Measurements from ENCODE around the gene SBF1. TPM values are rescaled to one million over a fixed set of nuclear protein-coding genes. Genes with fewer than 3 reads are reported as not detected.

The SBF1 gene
- total RNA-seq, 3 donors from 2014 or later = 30.6 to 33.1 (median 30.6) TPM

DNA sequence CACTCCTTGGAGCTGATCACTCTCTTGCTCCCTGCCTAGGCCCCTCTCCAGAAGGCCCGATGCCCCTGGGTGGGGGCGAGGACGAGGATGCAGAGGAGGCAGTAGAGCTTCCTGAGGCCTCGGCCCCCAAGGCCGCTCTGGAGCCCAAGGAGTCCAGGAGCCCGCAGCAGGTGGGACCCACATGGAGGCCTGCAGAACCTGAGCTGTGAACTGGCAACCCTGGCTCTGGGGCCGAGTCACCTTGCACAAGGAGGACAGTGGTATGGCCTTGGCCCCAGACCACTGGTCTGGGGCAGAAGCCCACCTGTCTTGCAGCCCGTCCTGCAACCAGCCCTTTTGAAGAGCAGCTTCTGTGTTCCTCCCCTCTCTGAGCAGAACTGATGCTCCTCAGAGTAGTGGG lies 44.3 kb upstream of the SBF1 start:
- H3K36me3 ChIP-seq = peaks cover 13% of the 10 kb centered on the region

DNA sequence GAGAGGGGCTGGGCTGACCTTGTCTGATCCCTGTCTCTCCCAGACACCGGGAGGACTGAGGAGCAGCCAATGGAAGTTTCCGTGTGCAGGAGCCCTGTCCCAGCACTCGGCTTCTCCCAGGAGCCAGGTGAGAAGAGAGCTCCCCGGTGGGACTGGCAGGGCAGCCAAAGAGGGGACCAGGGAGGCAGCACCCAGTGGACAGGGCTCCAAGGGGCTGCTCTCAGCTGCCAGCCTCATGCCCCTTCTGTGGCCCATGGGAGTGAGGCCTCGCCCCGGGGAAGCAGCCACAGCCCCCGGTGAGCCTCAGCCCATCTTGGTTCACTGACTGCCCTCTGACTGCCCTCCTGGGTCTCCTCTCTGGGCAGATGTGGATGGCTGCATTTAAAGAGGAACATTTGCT lies 43.8 kb upstream of the SBF1 start:
- TF ChIP-seq POLR2AphosphoS5 (IDR thresholded peaks at IDR 0.05) = no peak
- TF ChIP-seq, protein P1, sequence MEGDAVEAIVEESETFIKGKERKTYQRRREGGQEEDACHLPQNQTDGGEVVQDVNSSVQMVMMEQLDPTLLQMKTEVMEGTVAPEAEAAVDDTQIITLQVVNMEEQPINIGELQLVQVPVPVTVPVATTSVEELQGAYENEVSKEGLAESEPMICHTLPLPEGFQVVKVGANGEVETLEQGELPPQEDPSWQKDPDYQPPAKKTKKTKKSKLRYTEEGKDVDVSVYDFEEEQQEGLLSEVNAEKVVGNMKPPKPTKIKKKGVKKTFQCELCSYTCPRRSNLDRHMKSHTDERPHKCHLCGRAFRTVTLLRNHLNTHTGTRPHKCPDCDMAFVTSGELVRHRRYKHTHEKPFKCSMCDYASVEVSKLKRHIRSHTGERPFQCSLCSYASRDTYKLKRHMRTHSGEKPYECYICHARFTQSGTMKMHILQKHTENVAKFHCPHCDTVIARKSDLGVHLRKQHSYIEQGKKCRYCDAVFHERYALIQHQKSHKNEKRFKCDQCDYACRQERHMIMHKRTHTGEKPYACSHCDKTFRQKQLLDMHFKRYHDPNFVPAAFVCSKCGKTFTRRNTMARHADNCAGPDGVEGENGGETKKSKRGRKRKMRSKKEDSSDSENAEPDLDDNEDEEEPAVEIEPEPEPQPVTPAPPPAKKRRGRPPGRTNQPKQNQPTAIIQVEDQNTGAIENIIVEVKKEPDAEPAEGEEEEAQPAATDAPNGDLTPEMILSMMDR (IDR thresholded peaks at IDR 0.05) = no peak
- TF ChIP-seq POLR2A (IDR thresholded peaks at IDR 0.05) = no peak
- intact Hi-C loops (cut with DNase I; ENCODE audit: low total_unique reads) = no loop called here
- peaks cover 13% of the 10 kb centered on the region for H3K36me3 ChIP-seq
- no peaks in the 10 kb centered on the region for H3K4me1 ChIP-seq
- DNase-seq (ENCODE audit: low spot score in 2 of 2) = no peak
- H3K27me3 ChIP-seq = no peaks in the 10 kb centered on the region
- no peak overlapping the region for H3K4me3 ChIP-seq
- H3K27ac ChIP-seq = no peak overlapping the region
- H3K9me3 ChIP-seq = no peaks in the 10 kb centered on the region

More for the DNA sequence above, 44.3 kb upstream of the SBF1 start:
- TF ChIP-seq POLR2A (IDR thresholded peaks at IDR 0.05) = no peak
- TF ChIP-seq, protein P1 (IDR thresholded peaks at IDR 0.05) = no peak
- no peak for TF ChIP-seq POLR2AphosphoS5 (IDR thresholded peaks at IDR 0.05)
- H3K4me1 ChIP-seq = peaks cover 1 to 2% of the 10 kb centered on the region in 2 donors
- no peak overlapping the region for H3K4me3 ChIP-seq
- intact Hi-C loops (cut with DNase I; ENCODE audit: low total_unique reads) = no loop called here
- H3K27me3 ChIP-seq = no peaks in the 10 kb centered on the region
- no peaks in the 10 kb centered on the region for H3K9me3 ChIP-seq
- no peak overlapping the region for H3K27ac ChIP-seq
- DNase-seq (ENCODE audit: low spot score in 2 of 2) = no peak

DNA sequence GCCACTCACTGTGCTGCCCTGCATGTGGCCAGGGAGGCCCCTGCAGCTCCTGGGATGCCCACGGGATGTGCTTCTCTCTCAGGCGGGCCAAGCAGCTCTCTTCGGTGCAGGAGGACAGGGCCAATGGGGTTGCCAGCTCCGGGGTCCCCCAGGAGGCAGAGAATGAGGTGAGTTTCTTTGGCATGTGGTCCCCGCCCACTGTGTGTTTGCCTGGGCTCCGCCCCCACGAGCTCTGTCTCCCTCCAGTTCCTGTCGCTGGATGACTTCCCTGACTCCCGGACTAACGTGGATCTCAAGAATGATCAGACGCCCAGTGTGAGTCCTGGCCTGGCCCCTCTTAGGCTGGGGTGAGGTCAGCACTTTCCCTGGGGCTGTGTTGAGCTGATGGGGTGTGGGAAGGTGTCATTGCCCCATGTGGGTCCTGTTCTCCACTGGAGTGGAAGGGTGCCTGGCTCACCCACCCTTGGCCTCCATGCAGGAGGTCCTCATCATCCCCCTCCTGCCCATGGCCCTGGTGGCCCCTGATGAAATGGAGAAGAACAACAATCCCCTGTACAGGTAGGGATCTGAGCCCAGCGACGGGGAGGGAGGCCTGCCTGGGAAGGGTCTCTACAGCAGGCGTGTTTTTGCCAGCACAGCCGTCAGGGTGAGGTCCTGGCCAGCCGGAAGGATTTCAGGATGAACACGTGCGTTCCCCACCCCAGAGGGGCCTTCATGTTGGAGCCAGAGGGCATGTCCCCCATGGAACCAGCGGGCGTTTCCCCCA lies 42.8 kb upstream of the SBF1 start:
- no peak for DNase-seq (ENCODE audit: low spot score in 2 of 2)
- intact Hi-C loops (cut with DNase I; ENCODE audit: low total_unique reads) = no loop called here
- Histone ChIP-seq H3K4me1 (no peaks in the 10 kb centered on the region), H3K4me3 (no peak overlapping the region), H3K9me3 (no peaks in the 10 kb centered on the region), H3K36me3 (peaks cover 7% of the 10 kb centered on the region), H3K27ac (no peak overlapping the region), H3K27me3 (no peaks in the 10 kb centered on the region)
- TF ChIP-seq POLR2AphosphoS5 (IDR thresholded peaks at IDR 0.05) = no peak
- TF ChIP-seq, protein P1 (IDR thresholded peaks at IDR 0.05) = no peak
- no peak for TF ChIP-seq POLR2A (IDR thresholded peaks at IDR 0.05)

DNA sequence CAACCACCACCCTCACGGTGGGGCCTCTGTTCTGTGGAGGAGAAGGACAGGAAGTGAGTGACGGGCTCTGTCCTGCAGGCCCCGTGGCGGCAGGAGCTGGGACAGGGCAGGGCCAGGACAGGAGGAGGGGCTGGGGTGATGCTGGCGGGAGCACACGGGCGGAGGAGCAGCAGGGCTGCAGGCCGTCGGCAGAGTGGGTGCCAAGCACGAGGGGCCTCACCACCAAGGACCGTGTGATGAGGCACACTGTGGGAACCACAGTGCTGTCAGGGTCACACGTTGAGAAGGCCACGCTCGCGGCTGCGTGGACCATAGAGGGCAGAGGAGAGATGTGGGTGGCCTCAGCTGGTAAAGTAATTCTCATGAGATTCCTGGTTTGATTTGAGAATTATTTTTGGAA lies 42.1 kb upstream of the SBF1 start:
- no peaks in the 10 kb centered on the region for H3K27me3 ChIP-seq
- H3K36me3 ChIP-seq = peaks cover 1% of the 10 kb centered on the region
- intact Hi-C loops (cut with DNase I; ENCODE audit: low total_unique reads) = no loop called here
- H3K4me3 ChIP-seq = no peak overlapping the region
- H3K4me1 ChIP-seq = no peaks in the 10 kb centered on the region
- no peaks in the 10 kb centered on the region for H3K9me3 ChIP-seq
- DNase-seq (ENCODE audit: low spot score in 2 of 2) = no peak
- H3K27ac ChIP-seq = no peak overlapping the region
- no peak for TF ChIP-seq POLR2AphosphoS5 (IDR thresholded peaks at IDR 0.05)
- TF ChIP-seq, protein P1 (IDR thresholded peaks at IDR 0.05) = no peak
- TF ChIP-seq POLR2A (IDR thresholded peaks at IDR 0.05) = no peak

DNA sequence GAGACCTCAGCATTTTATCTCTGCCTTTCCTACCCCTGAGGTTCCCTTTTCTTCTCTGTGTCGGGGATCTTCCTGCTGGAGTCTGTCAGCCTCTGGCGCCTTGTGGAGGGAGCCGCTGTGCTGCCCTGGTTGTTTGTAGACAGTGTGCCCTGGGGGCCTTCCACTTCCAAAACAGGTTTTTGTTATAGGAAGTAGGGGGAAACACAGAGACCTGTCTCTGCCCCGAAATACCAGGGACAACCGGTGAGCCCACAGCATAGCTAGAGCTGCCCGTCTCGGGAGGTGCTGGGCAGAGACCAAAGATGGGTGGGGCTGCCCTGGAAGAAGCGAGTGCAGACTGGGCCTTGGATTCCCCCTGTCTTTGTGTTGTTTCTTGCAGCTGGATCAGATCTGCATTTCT lies 41.2 kb upstream of the SBF1 start:
- H3K36me3 ChIP-seq = no peaks in the 10 kb centered on the region
- H3K27ac ChIP-seq = no peak overlapping the region
- H3K4me3 ChIP-seq = no peak overlapping the region
- TF ChIP-seq POLR2A (IDR thresholded peaks at IDR 0.05) (no peak), POLR2AphosphoS5 (IDR thresholded peaks at IDR 0.05) (no peak)
- TF ChIP-seq, protein P1 (IDR thresholded peaks at IDR 0.05) = no peak
- no peaks in the 10 kb centered on the region for H3K4me1 ChIP-seq
- intact Hi-C loops (cut with DNase I; ENCODE audit: low total_unique reads) = no loop called here
- no peaks in the 10 kb centered on the region for H3K27me3 ChIP-seq
- no peaks in the 10 kb centered on the region for H3K9me3 ChIP-seq
- DNase-seq (ENCODE audit: low spot score in 2 of 2) = no peak
